HepG2 (cell line): ENCODE measurements around the gene MMD2. TPM values are rescaled to one million over a fixed set of nuclear protein-coding genes. Genes with fewer than 3 reads are reported as not detected.

ENCODE experiments used
- ATAC-seq: fragments of 200-7000 bp; cut with Tn5 transposase; 3 replicates; pipeline ENCODE4 v1.9.1; 2020; ENCODE audit warnings: mild to moderate bottlenecking, moderate library complexity
- BruUV-seq: library from RNA; stranded (reverse); fragments of 400-500 nt; replicated peaks from 2 replicates; lab custom pipeline; 2021; lab: Mats Ljungman, UMichigan
- CTCF ChIA-PET: fragments of 300-600 bp; formaldehyde crosslinking; extraction: SDS; loops from one replicate; lab custom pipeline; 2021; ENCODE audit warnings: low total read pairs, inconsistent platforms, low intra/inter-chr PET ratio; lab: Yijun Ruan, JAX
- POLR2A ChIA-PET: fragments of 350-600 bp; sonication (Branson Sonifier 250); formaldehyde crosslinking; loops from one replicate; lab custom pipeline; 2020; ENCODE audit warnings: antibody characterized with exemption, inconsistent platforms; lab: Yijun Ruan, JAX
- DNase-seq: peaks from one replicate; pipeline ENCODE4 v3.0.0-alpha.2; 2015; ENCODE audit warnings: low spot score
- FAIRE-seq: peaks from 3 replicates; lab custom pipeline; 2011; peaks lifted over from hg19 to GRCh38; lab: Jason Lieb, UNC
- H2AFZ ChIP-seq: one replicate; pipeline ENCODE4 v1.6.1; 2011; ENCODE audit warnings: low read length, inconsistent platforms
- H3K27ac ChIP-seq: fragments of 300-600 bp; 3 replicates; pipeline ENCODE4 v1.8.0; 2011; ENCODE audit warnings: mixed run types, mild to moderate bottlenecking, mixed read lengths, low read length, inconsistent platforms; ENCODE audit not compliant: insufficient read depth; ENCODE audit errors: extremely low read length
- H3K27me3 ChIP-seq, 2 experiments: fragments of 200-600 bp in 1 of 2; 2 replicates in 1 of 2; 3 replicates in 1 of 2; pipeline versions ENCODE4 v1.6.0 to v1.8.0; 2011; ENCODE audit warnings: low read length in 2 of 2, mild to moderate bottlenecking in 2 of 2, moderate library complexity in 2 of 2, inconsistent platforms in 1 of 2; ENCODE audit not compliant: insufficient read depth in 2 of 2, control insufficient read depth in 1 of 2
- H3K36me3 ChIP-seq, 2 experiments: fragments of 200-600 bp in 1 of 2; replicated peaks in 1 of 2; 2 replicates in 1 of 2; 3 replicates in 1 of 2; pipeline versions ENCODE4 v1.5.1 to v1.8.0; 2011; ENCODE audit warnings: low read length in 2 of 2, inconsistent platforms in 1 of 2; ENCODE audit not compliant: insufficient read depth in 2 of 2, control insufficient read depth in 1 of 2
- H3K4me1 ChIP-seq: 2 replicates; pipeline ENCODE4 v1.5.1; 2012; ENCODE audit warnings: low read length, inconsistent platforms; ENCODE audit not compliant: insufficient read depth
- H3K4me2 ChIP-seq: 2 replicates; pipeline ENCODE4 v1.6.0; 2011; ENCODE audit warnings: low read depth, low read length, inconsistent platforms
- H3K4me3 ChIP-seq, 3 experiments: fragments of 200-600 bp in 1 of 3; sonication (generic), shearing (Covaris generic) in 1 of 3; replicated peaks in 1 of 3; 2 replicates each; pipeline ENCODE4 v1.5.1; 2011 to 2016; ENCODE audit warnings: low read length in 3 of 3, inconsistent platforms in 2 of 3, low read depth in 2 of 3, mild to moderate bottlenecking in 2 of 3, control low read depth in 1 of 3, mixed read lengths in 1 of 3; ENCODE audit not compliant: insufficient read depth in 1 of 3
- H3K79me2 ChIP-seq: one replicate; pipeline ENCODE4 v1.6.1; 2011; ENCODE audit warnings: low read length, inconsistent platforms; ENCODE audit not compliant: insufficient read depth
- H3K9ac ChIP-seq: 2 replicates; pipeline ENCODE4 v1.6.0; 2011; ENCODE audit warnings: mild to moderate bottlenecking, low read depth, low read length, inconsistent platforms; ENCODE audit not compliant: insufficient read depth
- H3K9me3 ChIP-seq: 2 replicates; pipeline ENCODE4 v1.5.1; 2012; ENCODE audit warnings: mild to moderate bottlenecking, low read length
- H4K20me1 ChIP-seq: 2 replicates; pipeline ENCODE4 v1.6.0; 2011; ENCODE audit warnings: inconsistent platforms, mild to moderate bottlenecking, low read length, moderate library complexity; ENCODE audit not compliant: insufficient read depth
- CBX1 ChIP-seq: IDR thresholded peaks from one replicate; pipeline ENCODE4 v1.6.1; 2016; ENCODE audit warnings: antibody characterized with exemption, low read depth
- FOXC1 ChIP-seq: sonication (generic); formaldehyde crosslinking; IDR thresholded peaks from 2 replicates; pipeline ENCODE4 v1.8.0; 2022; ENCODE audit warnings: mild to moderate bottlenecking, missing genetic modification reagents, borderline replicate concordance
- HNF4G ChIP-seq, 2 experiments: sonication (generic) in 1 of 2; formaldehyde crosslinking in 1 of 2; IDR thresholded peaks; 2 replicates each; pipeline versions ENCODE4 v1.4.0 to v1.6.1; 2011 to 2020; ENCODE audit warnings: borderline replicate concordance in 2 of 2, low read depth in 2 of 2, mild to moderate bottlenecking in 2 of 2, low read length in 1 of 2, missing genetic modification reagents in 1 of 2, moderate library complexity in 1 of 2
- PTBP1 ChIP-seq: fragments of 200-400 bp; formaldehyde crosslinking; IDR thresholded peaks from 2 replicates; pipeline ENCODE4 v1.6.1; 2018; ENCODE audit warnings: low read length, low read depth; ENCODE audit not compliant: poor library complexity, severe bottlenecking
- SOX5 ChIP-seq: IDR thresholded peaks from 2 replicates; pipeline ENCODE4 v1.6.1; 2016; ENCODE audit warnings: borderline replicate concordance
- XBP1 ChIP-seq: sonication (generic); formaldehyde crosslinking; IDR thresholded peaks from 2 replicates; pipeline ENCODE4 v1.5.0; 2020; ENCODE audit warnings: missing genetic modification reagents
- ZNF180 ChIP-seq: sonication (generic); formaldehyde crosslinking; IDR thresholded peaks from 2 replicates; pipeline ENCODE4 v1.4.0; 2020; ENCODE audit warnings: low read depth, missing genetic modification reagents, borderline replicate concordance
- ZSCAN20 ChIP-seq: sonication (generic); formaldehyde crosslinking; IDR thresholded peaks from 2 replicates; pipeline ENCODE4 v1.4.0; 2020; ENCODE audit warnings: missing genetic modification reagents, mild to moderate bottlenecking, borderline replicate concordance
- WGBS: methylation state at CpG from one replicate; pipeline ENCODE4 v1.1.6; 2017; ENCODE audit warnings: low lambda C conversion rate; 5-methylcytosine and 5-hydroxymethylcytosine counted together
- in situ Hi-C: cut with HindIII; loops from 2 replicates; pipeline ENCODE4 v1.10.0; 2017; ENCODE audit warnings: low pct_unique_long_range_greater_than_20kb; ENCODE audit not compliant: extremely low pct_ligation_motif_present
- intact Hi-C: fragments of 100-400 bp; cut with micrococcal nuclease; formaldehyde crosslinking; loops from one replicate; pipeline ENCODE4 v1.10.0; 2022; ENCODE audit not compliant: unreplicated experiment
- polyA plus RNA-seq, 8 experiments: library from polyadenylated mRNA; depleted of rRNA in 3 of 8; stranded (reverse) in 7 of 8; unstranded in 1 of 8; fragments of >200 nt; fragmentation: Illumina TruSeq in 4 of 8; extraction: Trizol in 4 of 8; gene quantifications; 2 replicates each; pipeline versions ENCODE4 v1.2.1 to v1.2.3, GENCODE V29; 2011 to 2016; ENCODE audit warnings: low read depth in 4 of 8, missing spikeins in 1 of 8, mixed read lengths in 1 of 8; ENCODE audit not compliant: insufficient read depth in 1 of 8
- total RNA-seq, 5 experiments: library from RNA; depleted of rRNA; stranded (reverse); fragments of >200 nt; fragmentation: Illumina TruSeq; extraction: Trizol; gene quantifications; 2 replicates each; pipeline ENCODE4 v1.2.3, GENCODE V29; 2016; ENCODE audit warnings: low read depth in 1 of 5
- TF ChIP-seq, protein P1 (sequence below): sonication (generic); formaldehyde crosslinking; IDR thresholded peaks from 2 replicates; pipeline ENCODE4 v1.4.0; 2020; ENCODE audit warnings: mild to moderate bottlenecking, missing genetic modification reagents
- TF ChIP-seq, protein P2 (sequence below): sonication (generic); formaldehyde crosslinking; IDR thresholded peaks from 2 replicates; pipeline ENCODE4 v1.5.0; 2020; ENCODE audit warnings: mild to moderate bottlenecking, missing genetic modification reagents, moderate library complexity
- TF ChIP-seq, protein P3 (sequence below): sonication (generic); formaldehyde crosslinking; IDR thresholded peaks from 2 replicates; pipeline ENCODE4 v1.8.1; 2022; ENCODE audit warnings: low read depth, mild to moderate bottlenecking, missing genetic modification reagents
- TF ChIP-seq, protein P4 (sequence below): sonication (generic); formaldehyde crosslinking; IDR thresholded peaks from 2 replicates; pipeline ENCODE4 v1.4.0; 2020; ENCODE audit warnings: missing genetic modification reagents

Gene MMD2
- total and polyA plus RNA-seq, 2 of the 13 experiments (the other 11 are each of a cell fraction or from before 2014, with no cell fraction given): not detected

DNA sequence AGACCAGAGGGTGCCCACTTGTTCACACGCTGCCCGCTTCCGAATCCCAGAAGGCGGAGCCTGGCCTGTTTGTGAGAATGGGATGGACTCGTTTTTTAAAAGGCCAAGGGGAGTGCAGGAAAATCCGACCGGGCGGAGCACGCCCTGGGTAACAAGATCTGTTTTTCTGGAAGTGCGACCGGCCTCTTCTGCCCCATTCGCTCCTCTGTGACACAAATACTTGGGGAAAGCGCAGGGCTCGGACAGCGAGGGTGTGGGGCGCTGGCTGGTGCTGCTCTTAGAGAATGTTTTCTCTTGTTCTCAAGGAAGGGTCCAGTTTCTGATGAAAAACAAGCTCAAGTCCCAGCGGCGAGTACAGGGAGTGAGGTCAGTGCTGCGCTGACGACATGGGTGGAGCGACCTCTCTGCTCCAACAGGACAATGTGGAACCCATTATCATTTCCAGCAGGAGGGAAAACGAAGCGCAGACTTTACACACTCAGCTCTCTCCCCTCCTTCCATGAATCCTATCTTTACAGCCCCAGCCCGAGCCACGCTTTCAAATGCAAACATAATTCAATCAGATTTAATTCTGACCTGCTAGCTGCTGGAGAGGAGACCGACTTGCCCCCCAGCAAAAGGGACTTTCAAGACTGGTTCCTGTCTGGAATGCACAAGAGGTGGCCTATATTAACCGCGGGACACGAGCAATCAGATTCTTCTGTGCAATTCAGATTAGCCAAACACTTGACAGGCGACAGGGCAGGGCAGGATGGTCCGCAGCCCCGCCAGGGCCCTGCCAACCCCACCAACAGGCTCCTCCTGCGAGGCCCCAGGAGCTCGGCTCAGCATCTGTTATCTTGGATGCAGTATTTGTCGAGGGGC is 76.6 kb downstream of the MMD2 start:
- CTCF ChIA-PET: interaction anchor here (1.4 to 3.0 kb wide), 3 partner anchors 34 to 84 kb away, joined by 3 to 47 read pairs (median 13); no protein-coding TSS in a partner anchor
- no peak for TF ChIP-seq ZSCAN20 (CRISPR knock-in tag)
- TF ChIP-seq, protein P1, sequence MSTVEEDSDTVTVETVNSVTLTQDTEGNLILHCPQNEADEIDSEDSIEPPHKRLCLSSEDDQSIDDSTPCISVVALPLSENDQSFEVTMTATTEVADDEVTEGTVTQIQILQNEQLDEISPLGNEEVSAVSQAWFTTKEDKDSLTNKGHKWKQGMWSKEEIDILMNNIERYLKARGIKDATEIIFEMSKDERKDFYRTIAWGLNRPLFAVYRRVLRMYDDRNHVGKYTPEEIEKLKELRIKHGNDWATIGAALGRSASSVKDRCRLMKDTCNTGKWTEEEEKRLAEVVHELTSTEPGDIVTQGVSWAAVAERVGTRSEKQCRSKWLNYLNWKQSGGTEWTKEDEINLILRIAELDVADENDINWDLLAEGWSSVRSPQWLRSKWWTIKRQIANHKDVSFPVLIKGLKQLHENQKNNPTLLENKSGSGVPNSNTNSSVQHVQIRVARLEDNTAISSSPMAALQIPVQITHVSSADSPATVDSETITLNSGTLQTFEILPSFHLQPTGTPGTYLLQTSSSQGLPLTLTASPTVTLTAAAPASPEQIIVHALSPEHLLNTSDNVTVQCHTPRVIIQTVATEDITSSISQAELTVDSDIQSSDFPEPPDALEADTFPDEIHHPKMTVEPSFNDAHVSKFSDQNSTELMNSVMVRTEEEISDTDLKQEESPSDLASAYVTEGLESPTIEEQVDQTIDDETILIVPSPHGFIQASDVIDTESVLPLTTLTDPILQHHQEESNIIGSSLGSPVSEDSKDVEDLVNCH (CRISPR knock-in tag): no peak
- TF ChIP-seq SOX5 (CRISPR knock-in tag): no peak
- TF ChIP-seq PTBP1: no peak
- TF ChIP-seq ZNF180: no peak
- TF ChIP-seq, protein P2, sequence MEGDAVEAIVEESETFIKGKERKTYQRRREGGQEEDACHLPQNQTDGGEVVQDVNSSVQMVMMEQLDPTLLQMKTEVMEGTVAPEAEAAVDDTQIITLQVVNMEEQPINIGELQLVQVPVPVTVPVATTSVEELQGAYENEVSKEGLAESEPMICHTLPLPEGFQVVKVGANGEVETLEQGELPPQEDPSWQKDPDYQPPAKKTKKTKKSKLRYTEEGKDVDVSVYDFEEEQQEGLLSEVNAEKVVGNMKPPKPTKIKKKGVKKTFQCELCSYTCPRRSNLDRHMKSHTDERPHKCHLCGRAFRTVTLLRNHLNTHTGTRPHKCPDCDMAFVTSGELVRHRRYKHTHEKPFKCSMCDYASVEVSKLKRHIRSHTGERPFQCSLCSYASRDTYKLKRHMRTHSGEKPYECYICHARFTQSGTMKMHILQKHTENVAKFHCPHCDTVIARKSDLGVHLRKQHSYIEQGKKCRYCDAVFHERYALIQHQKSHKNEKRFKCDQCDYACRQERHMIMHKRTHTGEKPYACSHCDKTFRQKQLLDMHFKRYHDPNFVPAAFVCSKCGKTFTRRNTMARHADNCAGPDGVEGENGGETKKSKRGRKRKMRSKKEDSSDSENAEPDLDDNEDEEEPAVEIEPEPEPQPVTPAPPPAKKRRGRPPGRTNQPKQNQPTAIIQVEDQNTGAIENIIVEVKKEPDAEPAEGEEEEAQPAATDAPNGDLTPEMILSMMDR (CRISPR knock-in tag): no peak
- TF ChIP-seq FOXC1 (CRISPR knock-in tag): no peak
- TF ChIP-seq HNF4G (IDR thresholded peaks at IDR 0.05; ENCODE audit: borderline replicate concordance, low read depth, low read length): no peak
- no peak for TF ChIP-seq HNF4G (CRISPR knock-in tag; IDR thresholded peaks at IDR 0.05; ENCODE audit: borderline replicate concordance, low read depth)
- TF ChIP-seq, protein P3, sequence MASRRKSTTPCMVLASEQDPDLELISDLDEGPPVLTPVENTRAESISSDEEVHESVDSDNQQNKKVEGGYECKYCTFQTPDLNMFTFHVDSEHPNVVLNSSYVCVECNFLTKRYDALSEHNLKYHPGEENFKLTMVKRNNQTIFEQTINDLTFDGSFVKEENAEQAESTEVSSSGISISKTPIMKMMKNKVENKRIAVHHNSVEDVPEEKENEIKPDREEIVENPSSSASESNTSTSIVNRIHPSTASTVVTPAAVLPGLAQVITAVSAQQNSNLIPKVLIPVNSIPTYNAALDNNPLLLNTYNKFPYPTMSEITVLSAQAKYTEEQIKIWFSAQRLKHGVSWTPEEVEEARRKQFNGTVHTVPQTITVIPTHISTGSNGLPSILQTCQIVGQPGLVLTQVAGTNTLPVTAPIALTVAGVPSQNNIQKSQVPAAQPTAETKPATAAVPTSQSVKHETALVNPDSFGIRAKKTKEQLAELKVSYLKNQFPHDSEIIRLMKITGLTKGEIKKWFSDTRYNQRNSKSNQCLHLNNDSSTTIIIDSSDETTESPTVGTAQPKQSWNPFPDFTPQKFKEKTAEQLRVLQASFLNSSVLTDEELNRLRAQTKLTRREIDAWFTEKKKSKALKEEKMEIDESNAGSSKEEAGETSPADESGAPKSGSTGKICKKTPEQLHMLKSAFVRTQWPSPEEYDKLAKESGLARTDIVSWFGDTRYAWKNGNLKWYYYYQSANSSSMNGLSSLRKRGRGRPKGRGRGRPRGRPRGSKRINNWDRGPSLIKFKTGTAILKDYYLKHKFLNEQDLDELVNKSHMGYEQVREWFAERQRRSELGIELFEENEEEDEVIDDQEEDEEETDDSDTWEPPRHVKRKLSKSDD (CRISPR knock-in tag): no peak
- no peak for TF ChIP-seq CBX1
- TF ChIP-seq, protein P4, sequence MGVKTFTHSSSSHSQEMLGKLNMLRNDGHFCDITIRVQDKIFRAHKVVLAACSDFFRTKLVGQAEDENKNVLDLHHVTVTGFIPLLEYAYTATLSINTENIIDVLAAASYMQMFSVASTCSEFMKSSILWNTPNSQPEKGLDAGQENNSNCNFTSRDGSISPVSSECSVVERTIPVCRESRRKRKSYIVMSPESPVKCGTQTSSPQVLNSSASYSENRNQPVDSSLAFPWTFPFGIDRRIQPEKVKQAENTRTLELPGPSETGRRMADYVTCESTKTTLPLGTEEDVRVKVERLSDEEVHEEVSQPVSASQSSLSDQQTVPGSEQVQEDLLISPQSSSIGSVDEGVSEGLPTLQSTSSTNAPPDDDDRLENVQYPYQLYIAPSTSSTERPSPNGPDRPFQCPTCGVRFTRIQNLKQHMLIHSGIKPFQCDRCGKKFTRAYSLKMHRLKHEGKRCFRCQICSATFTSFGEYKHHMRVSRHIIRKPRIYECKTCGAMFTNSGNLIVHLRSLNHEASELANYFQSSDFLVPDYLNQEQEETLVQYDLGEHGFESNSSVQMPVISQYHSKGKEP: no peak
- no peak for TF ChIP-seq XBP1 (CRISPR knock-in tag)
- H3K4me3 ChIP-seq: peak overlapping the region in 2 of 3 experiments; percentile 40 to 69; a peak in 2 of 6 replicates
- no peak overlapping the region for H2AFZ ChIP-seq
- 57% methylated on average over 32 of the region's 35 CpGs for WGBS
- no peaks in the 10 kb centered on the region for H3K79me2 ChIP-seq
- no peaks in the 10 kb centered on the region for H3K36me3 ChIP-seq
- POLR2A ChIA-PET: no interaction called here
- H3K4me2 ChIP-seq: peak overlapping the region; percentile 29
- H3K27ac ChIP-seq: no peak overlapping the region
- BruUV-seq: no TSS peak
- peak; percentile 6; the same call in 2 of the 3 replicates for ATAC-seq
- no peak for FAIRE-seq
- DNase-seq: no peak
- H4K20me1 ChIP-seq: no peaks in the 10 kb centered on the region
- peaks cover 23% of the 10 kb centered on the region for H3K4me1 ChIP-seq
- intact Hi-C loops: loop anchor here (1.0 to 5.0 kb wide), 2 partner anchors 35 to 52 kb away; no protein-coding TSS in a partner anchor
- peaks cover 7 to 36% of the 10 kb centered on the region in 2 experiments for H3K27me3 ChIP-seq
- in situ Hi-C loops: no loop called here
- 0 out of 2 replicates have a peak overlapping the region, but pooled peaks have one; percentile 15 for H3K9ac ChIP-seq
- H3K9me3 ChIP-seq: no peaks in the 10 kb centered on the region
